Esophagus muscularis mucosa (tissue), 4 donors: ENCODE results near the gene ZFC3H1. TPM values are rescaled to one million over a fixed set of nuclear protein-coding genes. Genes with fewer than 3 reads are reported as not detected.

ENCODE experiments used
- DNase-seq: peaks from one replicate; pipeline ENCODE4 v3.0.0-alpha.2; 2017; ENCODE audit errors: extremely low spot score
- H3K27ac ChIP-seq, 4 donors: fragments of 200-600 bp; sonication (generic); replicated peaks in 1 of 4; 1 replicate in 3 of 4; 2 replicates in 1 of 4; pipeline ENCODE4 v1.5.1; 2016 to 2019; ENCODE audit warnings: mild to moderate bottlenecking in 1 of 4
- H3K27me3 ChIP-seq, 4 donors: fragments of 200-600 bp; sonication (generic); one replicate each; pipeline versions ENCODE4 v1.5.1 to v1.6.0; 2016 to 2019
- H3K36me3 ChIP-seq, 4 donors: fragments of 200-600 bp; sonication (generic); one replicate each; pipeline ENCODE4 v1.5.1; 2016 to 2019
- H3K4me1 ChIP-seq, 4 donors: fragments of 200-600 bp; sonication (generic); one replicate each; pipeline ENCODE4 v1.5.1; 2016 to 2019
- H3K4me3 ChIP-seq, 4 donors: fragments of 200-600 bp; sonication (generic); 1 replicate in 2 of 4; 2 replicates in 2 of 4; pipeline ENCODE4 v1.5.1; 2016 to 2019; ENCODE audit warnings: mild to moderate bottlenecking in 4 of 4, moderate library complexity in 1 of 4
- H3K9me3 ChIP-seq, 4 donors: fragments of 200-600 bp; sonication (generic); 1 replicate in 3 of 4; 2 replicates in 1 of 4; pipeline ENCODE4 v1.5.1; 2016 to 2019
- EP300 ChIP-seq: sonication (generic); formaldehyde crosslinking; IDR thresholded peaks from one replicate; pipeline ENCODE4 v1.6.1; 2017; ENCODE audit warnings: antibody characterized with exemption
- POLR2A ChIP-seq: fragments of 450-650 bp; IDR thresholded peaks from one replicate; pipeline ENCODE4 v1.6.1; 2017; ENCODE audit warnings: antibody characterized with exemption, moderate library complexity, mild to moderate bottlenecking, low read depth
- POLR2AphosphoS5 ChIP-seq, 2 donors: sonication (generic); formaldehyde crosslinking; IDR thresholded peaks; one replicate each; pipeline ENCODE4 v1.6.1; 2017; ENCODE audit warnings: antibody characterized with exemption in 2 of 2
- WGBS: methylation state at CpG from one replicate; pipeline ENCODE4 v1.1.5; 2018; 5-methylcytosine and 5-hydroxymethylcytosine counted together
- intact Hi-C: fragments of 100-400 bp; cut with DNase I; formaldehyde crosslinking; loops from one replicate; pipeline ENCODE4 v1.15.1; 2023
- total RNA-seq, 4 donors: library from RNA; depleted of rRNA; stranded (reverse); fragments of >200 nt; gene quantifications; one replicate each; pipeline versions ENCODE4 v1.1.0 to v1.2.1, GENCODE V29; 2016
- TF ChIP-seq, protein P1 (sequence below), 3 experiments: fragments of 200-600 bp in 2 of 3; fragments of 450-650 bp in 1 of 3; sonication (generic) in 2 of 3; IDR thresholded peaks; one replicate each; pipeline ENCODE4 v1.5.1; 2017 to 2019; ENCODE audit warnings: antibody characterized with exemption in 3 of 3, mild to moderate bottlenecking in 2 of 3, moderate library complexity in 1 of 3

Gene ZFC3H1
- total RNA-seq, 4 donors from 2014 or later, result 19.4 to 44.0 (median 25.9) TPM

DNA sequence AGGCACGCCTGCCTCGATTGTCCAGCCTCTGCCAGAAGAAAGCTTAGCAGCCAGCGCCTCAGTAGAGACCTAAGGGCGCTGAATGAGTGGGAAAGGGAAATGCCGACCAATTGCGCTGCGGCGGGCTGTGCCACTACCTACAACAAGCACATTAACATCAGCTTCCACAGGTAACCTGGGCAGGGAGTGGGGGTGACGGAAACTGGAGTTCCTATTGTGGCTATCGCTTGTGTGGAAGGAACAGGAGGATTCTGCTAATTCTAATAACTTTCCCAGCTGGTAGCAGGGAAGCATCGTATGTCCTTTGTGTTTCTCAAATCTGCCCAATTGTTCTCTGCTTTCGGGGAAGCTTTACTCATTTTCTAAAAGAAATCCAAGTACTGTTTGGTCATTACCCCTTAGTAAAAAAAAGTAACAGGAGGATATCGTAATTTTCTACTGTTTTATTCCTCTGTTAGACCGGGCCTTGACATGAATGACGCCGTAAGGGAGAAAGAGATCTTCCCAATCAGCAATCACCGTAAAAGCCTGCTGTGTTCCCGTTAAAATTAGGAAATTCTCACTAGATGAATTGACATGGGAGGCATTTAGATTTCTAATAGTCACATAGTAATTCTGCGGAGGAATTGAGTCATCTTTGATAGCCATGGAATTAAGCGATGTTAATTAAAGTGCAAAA, 902 bp upstream of the ZFC3H1 start:
- WGBS, result 3% methylated on average over 15 of the region's 20 CpGs
- Histone ChIP-seq H3K27ac (peak overlapping the region; percentile 94 to 96 (median 95)), H3K36me3 (peaks cover 0 to 8% (median 3%) of the 10 kb centered on the region in 4 donors), H3K27me3 (no peaks in the 10 kb centered on the region), H3K4me1 (peaks cover 22 to 46% (median 36%) of the 10 kb centered on the region in 4 donors), H3K4me3 (peak overlapping the region; percentile 77 to 87 (median 82)), H3K9me3 (no peaks in the 10 kb centered on the region)
- DNase-seq, result no peak
- intact Hi-C loops, result loop anchor here (2.0 to 10.0 kb wide), 2 partner anchors 20 to 90 kb away; partner anchors contain the start of gene RAB21
- TF ChIP-seq, protein P1, sequence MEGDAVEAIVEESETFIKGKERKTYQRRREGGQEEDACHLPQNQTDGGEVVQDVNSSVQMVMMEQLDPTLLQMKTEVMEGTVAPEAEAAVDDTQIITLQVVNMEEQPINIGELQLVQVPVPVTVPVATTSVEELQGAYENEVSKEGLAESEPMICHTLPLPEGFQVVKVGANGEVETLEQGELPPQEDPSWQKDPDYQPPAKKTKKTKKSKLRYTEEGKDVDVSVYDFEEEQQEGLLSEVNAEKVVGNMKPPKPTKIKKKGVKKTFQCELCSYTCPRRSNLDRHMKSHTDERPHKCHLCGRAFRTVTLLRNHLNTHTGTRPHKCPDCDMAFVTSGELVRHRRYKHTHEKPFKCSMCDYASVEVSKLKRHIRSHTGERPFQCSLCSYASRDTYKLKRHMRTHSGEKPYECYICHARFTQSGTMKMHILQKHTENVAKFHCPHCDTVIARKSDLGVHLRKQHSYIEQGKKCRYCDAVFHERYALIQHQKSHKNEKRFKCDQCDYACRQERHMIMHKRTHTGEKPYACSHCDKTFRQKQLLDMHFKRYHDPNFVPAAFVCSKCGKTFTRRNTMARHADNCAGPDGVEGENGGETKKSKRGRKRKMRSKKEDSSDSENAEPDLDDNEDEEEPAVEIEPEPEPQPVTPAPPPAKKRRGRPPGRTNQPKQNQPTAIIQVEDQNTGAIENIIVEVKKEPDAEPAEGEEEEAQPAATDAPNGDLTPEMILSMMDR (IDR thresholded peaks at IDR 0.05), result no peak
- TF ChIP-seq POLR2AphosphoS5 (IDR thresholded peaks at IDR 0.05) (no peak), EP300 (no peak), POLR2A (no peak)

DNA sequence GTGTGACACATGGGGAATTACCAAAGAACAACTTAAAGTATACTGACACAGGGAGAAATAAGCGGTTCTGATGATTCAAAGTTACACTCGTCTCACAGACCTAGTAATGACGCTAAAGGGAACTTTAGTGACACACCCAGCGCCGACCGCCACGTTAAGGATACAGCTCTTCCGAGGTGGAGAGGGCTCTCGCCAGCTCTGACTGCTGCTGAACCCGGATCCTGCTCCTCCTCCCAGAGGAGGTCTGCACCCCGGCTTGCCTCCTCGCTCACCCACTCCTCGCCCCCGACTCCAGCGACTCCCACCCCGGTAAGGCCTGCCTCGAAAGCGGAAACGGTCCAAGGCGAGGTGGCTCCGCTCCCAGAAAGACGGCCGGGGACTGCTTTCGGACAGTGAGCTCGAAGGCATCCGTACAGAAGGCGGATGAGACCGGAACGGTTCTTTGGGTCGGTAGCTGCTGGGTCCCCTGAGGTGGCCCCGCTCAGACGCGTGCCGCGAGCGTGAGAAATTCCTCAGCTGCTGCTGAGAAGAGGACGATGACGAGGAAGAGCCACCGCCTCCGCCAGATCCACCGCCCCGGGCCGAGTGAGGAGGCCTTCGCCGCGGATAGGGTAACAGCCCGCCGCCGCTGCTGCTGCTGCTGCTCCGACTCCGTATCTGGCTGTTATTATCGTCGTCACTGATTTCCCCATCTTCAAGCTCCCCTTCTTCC, 643 bp downstream of the ZFC3H1 start:
- no peak for TF ChIP-seq POLR2A
- TF ChIP-seq, protein P1 (IDR thresholded peaks at IDR 0.05), result no peak
- peak in 1 of 2 donors; percentile 45 for TF ChIP-seq POLR2AphosphoS5 (IDR thresholded peaks at IDR 0.05)
- TF ChIP-seq EP300, result no peak
- 0% methylated on average over 13 of the region's 53 CpGs for WGBS
- no peaks in the 10 kb centered on the region for H3K27me3 ChIP-seq
- no peaks in the 10 kb centered on the region for H3K9me3 ChIP-seq
- H3K4me3 ChIP-seq, result peak overlapping the region; percentile 77 to 87 (median 82)
- peak overlapping the region; percentile 94 to 96 (median 95) for H3K27ac ChIP-seq
- peaks cover 7 to 23% (median 18%) of the 10 kb centered on the region in 4 donors for H3K36me3 ChIP-seq
- intact Hi-C loops, result loop anchor here (10.0 kb wide), 1 partner anchor 92 kb away; the partner anchor contains the start of gene RAB21
- DNase-seq, result peak; percentile 95
- H3K4me1 ChIP-seq, result peaks cover 22 to 46% (median 36%) of the 10 kb centered on the region in 4 donors

DNA sequence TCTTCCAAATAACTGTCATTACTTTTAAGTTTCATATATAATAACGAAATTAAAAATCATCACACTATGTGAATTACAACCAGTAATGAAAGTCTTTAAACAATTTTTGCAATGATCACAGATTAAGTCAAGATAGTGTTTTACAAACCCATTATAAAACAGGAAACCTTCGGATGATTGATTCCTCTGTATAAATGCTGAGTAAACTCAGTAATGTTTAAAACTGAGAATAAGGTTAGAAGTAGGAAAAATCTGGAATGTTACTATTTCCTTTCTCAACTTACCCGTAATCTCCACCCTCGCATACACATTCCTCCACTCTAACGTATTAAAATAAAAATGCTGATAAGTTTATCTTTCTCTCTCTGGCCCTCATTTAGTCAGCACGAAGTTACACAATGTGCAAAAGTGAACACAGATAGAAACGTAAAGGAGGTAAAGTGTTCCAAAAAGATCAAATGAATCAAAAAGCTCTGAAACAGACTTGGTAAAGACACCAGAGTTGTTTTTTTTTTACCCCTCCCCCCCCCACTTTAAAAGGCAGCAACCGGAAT, 1.6 kb downstream of the ZFC3H1 start:
- H3K9me3 ChIP-seq, result no peaks in the 10 kb centered on the region
- H3K4me3 ChIP-seq, result peak overlapping the region; percentile 77 to 87 (median 82)
- TF ChIP-seq, protein P1 (IDR thresholded peaks at IDR 0.05), result no peak
- TF ChIP-seq POLR2AphosphoS5 (IDR thresholded peaks at IDR 0.05), result no peak
- no peak for TF ChIP-seq POLR2A
- TF ChIP-seq EP300, result no peak
- peaks cover 22 to 46% (median 36%) of the 10 kb centered on the region in 4 donors for H3K4me1 ChIP-seq
- H3K27ac ChIP-seq, result peak overlapping the region in 3 of 4 donors; percentile 94 to 96 (median 95)
- H3K36me3 ChIP-seq, result peaks cover 10 to 33% (median 26%) of the 10 kb centered on the region in 4 donors
- H3K27me3 ChIP-seq, result no peaks in the 10 kb centered on the region
- intact Hi-C loops, result loop anchor here (10.0 kb wide), 1 partner anchor 93 kb away; the partner anchor contains the start of gene RAB21
- no peak for DNase-seq
- WGBS, result 5% methylated on average over 8 of the region's 8 CpGs

DNA sequence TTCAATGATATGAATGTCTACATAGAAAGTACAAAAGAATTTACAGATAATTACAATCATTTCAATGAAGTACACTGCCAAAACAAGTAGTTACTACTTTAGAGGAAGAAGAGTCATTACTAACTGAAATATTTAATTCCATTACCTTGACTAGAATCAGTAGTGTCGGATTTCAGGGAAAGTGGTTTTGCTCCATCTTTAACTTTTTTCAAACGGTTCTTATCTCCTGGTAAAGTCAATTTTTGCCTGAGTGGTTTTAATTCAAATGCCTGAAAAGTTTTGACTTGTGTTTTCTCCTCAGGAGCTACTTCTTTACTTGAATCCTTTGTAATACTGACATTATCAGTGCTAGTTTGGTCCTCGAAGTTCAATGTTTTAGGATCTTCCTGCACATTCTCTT, 6.9 kb downstream of the ZFC3H1 start:
- Histone ChIP-seq H3K4me1 (peaks cover 12 to 36% (median 32%) of the 10 kb centered on the region in 4 donors), H3K4me3 (no peak overlapping the region), H3K27ac (no peak overlapping the region), H3K27me3 (no peaks in the 10 kb centered on the region), H3K36me3 (peaks cover 10 to 68% (median 45%) of the 10 kb centered on the region in 4 donors), H3K9me3 (no peaks in the 10 kb centered on the region)
- DNase-seq, result no peak
- intact Hi-C loops, result no loop called here
- WGBS, result 83% methylated on average over 3 of the region's 3 CpGs
- no peak for TF ChIP-seq POLR2AphosphoS5 (IDR thresholded peaks at IDR 0.05)
- no peak for TF ChIP-seq EP300
- no peak for TF ChIP-seq POLR2A
- TF ChIP-seq, protein P1 (IDR thresholded peaks at IDR 0.05), result no peak
